ENCODE results near the gene HYAL2.

DNA sequence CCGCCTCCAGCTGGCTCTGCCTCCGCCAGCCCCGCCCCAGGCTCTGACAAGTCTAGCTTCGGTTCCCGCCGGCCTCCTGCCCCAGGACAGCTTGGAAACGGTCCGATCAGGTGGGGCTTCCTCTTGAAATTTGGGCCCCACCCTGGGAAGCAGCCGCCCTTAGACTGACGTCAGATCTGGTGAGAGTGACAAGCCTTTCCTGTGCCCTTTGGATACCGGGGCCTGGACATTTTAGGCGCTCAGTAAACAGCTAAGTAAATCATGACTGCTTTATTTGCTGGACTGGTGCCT, 23.0 kb downstream of the HYAL2 start:
- TF ChIP-seq, protein P1, sequence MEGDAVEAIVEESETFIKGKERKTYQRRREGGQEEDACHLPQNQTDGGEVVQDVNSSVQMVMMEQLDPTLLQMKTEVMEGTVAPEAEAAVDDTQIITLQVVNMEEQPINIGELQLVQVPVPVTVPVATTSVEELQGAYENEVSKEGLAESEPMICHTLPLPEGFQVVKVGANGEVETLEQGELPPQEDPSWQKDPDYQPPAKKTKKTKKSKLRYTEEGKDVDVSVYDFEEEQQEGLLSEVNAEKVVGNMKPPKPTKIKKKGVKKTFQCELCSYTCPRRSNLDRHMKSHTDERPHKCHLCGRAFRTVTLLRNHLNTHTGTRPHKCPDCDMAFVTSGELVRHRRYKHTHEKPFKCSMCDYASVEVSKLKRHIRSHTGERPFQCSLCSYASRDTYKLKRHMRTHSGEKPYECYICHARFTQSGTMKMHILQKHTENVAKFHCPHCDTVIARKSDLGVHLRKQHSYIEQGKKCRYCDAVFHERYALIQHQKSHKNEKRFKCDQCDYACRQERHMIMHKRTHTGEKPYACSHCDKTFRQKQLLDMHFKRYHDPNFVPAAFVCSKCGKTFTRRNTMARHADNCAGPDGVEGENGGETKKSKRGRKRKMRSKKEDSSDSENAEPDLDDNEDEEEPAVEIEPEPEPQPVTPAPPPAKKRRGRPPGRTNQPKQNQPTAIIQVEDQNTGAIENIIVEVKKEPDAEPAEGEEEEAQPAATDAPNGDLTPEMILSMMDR (IDR thresholded peaks at IDR 0.05; ENCODE audit: low read depth, low read length, missing input control) = no peak
- TF ChIP-seq RAD21 (IDR thresholded peaks at IDR 0.05) = peak in 1 of 2 donors; percentile 51
- TF ChIP-seq NR2F2 (IDR thresholded peaks at IDR 0.05) = peak; percentile 74
- TF ChIP-seq, protein P2, sequence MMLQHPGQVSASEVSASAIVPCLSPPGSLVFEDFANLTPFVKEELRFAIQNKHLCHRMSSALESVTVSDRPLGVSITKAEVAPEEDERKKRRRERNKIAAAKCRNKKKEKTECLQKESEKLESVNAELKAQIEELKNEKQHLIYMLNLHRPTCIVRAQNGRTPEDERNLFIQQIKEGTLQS (IDR thresholded peaks at IDR 0.05) = peak; percentile 5
- TF ChIP-seq TAF1 (conservative IDR thresholded peaks at IDR 0.05) = no peak
- peak; percentile 38 to 71 for TF ChIP-seq RXRA (IDR thresholded peaks at IDR 0.05)

Data from liver (tissue), 3 donors.